ENCODE data around the gene TSPAN18.

The TSPAN18 gene

DNA sequence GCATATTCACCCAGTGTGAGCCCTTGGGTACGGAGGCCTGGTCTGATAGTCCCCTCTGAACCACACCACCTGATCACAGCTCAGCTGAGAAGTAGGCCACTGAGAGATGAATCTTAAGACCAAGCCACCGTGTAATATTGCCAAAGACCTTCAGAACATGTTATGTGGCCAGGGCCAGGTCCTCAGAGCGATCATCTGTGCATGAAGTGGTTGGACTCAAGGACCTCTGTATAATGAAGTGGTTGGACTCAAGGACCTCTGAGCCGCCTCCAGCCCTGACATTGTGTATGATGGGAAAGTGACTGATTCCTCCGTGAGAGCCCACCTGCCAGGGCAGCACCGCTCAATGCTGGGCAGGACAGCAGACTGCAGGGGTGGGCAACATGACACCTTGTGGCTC, 153.7 kb downstream of the TSPAN18 start:
- Histone ChIP-seq H3K4me3 (ENCODE audit: insufficient read depth, low read depth, low read length, poor library complexity, severe bottlenecking) (no peak overlapping the region), H3K36me3 (ENCODE audit: control insufficient read depth, insufficient read depth, low read length) (peaks cover 10% of the 10 kb centered on the region), H3K4me1 (ENCODE audit: control insufficient read depth, insufficient read depth, low read length, poor library complexity, severe bottlenecking) (peaks cover 4% of the 10 kb centered on the region), H3K9me3 (ENCODE audit: control insufficient read depth, low read length) (no peaks in the 10 kb centered on the region), H3K27me3 (replicated peaks; ENCODE audit: control insufficient read depth, insufficient read depth, low read length, poor library complexity, severe bottlenecking) (no peaks in the 10 kb centered on the region), H3K27ac (ENCODE audit: insufficient read depth, low read length, poor library complexity, severe bottlenecking) (no peak overlapping the region)
- no peak for DNase-seq

DNA sequence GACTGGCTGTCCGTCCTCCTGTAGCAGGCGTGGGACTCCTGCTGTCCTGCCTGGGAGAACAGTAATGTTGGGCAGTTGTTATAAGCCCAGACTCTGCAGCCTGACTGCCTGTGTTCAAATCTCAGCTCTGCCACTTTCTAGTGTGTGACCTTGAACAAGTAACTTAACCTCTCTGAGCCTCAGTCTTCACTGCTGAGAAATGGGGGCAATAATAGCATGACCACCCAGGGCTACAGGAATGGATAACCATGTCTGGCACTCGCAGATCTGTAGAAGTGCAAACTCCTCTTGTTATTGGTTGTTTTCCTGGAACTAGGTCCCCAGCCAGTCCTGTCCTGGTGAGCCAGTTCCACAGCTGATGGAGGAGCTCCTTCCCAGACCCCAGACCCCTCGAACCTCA, 154.2 kb downstream of the TSPAN18 start:
- H3K36me3 ChIP-seq (ENCODE audit: control insufficient read depth, insufficient read depth, low read length) = peaks cover 8% of the 10 kb centered on the region
- H3K9me3 ChIP-seq (ENCODE audit: control insufficient read depth, low read length) = no peaks in the 10 kb centered on the region
- H3K4me1 ChIP-seq (ENCODE audit: control insufficient read depth, insufficient read depth, low read length, poor library complexity, severe bottlenecking) = peaks cover 4% of the 10 kb centered on the region
- H3K27ac ChIP-seq (ENCODE audit: insufficient read depth, low read length, poor library complexity, severe bottlenecking) = no peak overlapping the region
- H3K4me3 ChIP-seq (ENCODE audit: insufficient read depth, low read depth, low read length, poor library complexity, severe bottlenecking) = no peak overlapping the region
- H3K27me3 ChIP-seq (replicated peaks; ENCODE audit: control insufficient read depth, insufficient read depth, low read length, poor library complexity, severe bottlenecking) = no peaks in the 10 kb centered on the region
- no peak for DNase-seq

DNA sequence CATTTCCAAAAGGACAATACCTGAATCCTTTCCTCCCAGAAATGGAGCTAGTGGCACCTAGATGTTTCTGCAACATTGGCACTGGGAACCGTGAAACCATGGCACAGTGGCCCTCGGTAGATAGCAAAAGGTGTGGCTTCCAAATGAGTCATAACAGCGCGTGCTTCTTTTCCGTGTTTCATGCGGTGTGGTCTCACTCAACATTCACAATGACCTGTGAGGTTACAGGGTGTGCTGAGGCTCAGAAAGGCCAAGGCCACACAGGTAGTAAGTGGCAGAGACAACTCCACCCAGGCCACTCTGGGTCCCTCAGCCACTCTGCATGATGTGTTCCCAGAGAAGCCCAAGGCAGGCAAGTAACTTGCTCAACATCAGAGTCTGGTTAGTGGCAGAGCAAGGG, 156.5 kb downstream of the TSPAN18 start:
- Histone ChIP-seq H3K27ac (ENCODE audit: insufficient read depth, low read length, poor library complexity, severe bottlenecking) (no peak overlapping the region), H3K27me3 (replicated peaks; ENCODE audit: control insufficient read depth, insufficient read depth, low read length, poor library complexity, severe bottlenecking) (no peaks in the 10 kb centered on the region), H3K4me3 (ENCODE audit: insufficient read depth, low read depth, low read length, poor library complexity, severe bottlenecking) (no peak overlapping the region), H3K9me3 (ENCODE audit: control insufficient read depth, low read length) (no peaks in the 10 kb centered on the region), H3K4me1 (ENCODE audit: control insufficient read depth, insufficient read depth, low read length, poor library complexity, severe bottlenecking) (peaks cover 4% of the 10 kb centered on the region), H3K36me3 (ENCODE audit: control insufficient read depth, insufficient read depth, low read length) (peaks cover 6% of the 10 kb centered on the region)
- no peak for DNase-seq

DNA sequence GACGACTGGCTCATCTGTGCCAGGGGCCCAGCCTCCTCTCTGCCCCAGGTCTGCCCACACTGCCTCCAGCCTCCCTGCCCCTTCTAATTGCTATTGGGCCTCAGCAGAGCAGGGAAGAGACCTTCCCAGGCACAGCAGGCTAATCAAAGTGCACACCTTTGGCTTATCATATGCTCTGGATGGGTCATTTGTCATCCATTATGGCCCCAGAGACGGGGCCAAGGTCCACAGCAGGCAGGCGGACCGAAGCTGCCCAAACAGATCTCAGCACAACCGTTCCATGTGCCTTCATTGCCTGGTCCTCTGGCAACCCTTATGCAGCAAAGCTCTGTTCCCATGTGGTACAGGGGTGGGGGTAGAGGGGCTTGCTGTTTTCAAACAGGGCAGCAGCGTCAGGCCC, 157.3 kb downstream of the TSPAN18 start:
- Histone ChIP-seq H3K4me1 (ENCODE audit: control insufficient read depth, insufficient read depth, low read length, poor library complexity, severe bottlenecking) (peaks cover 4% of the 10 kb centered on the region), H3K4me3 (ENCODE audit: insufficient read depth, low read depth, low read length, poor library complexity, severe bottlenecking) (no peak overlapping the region), H3K36me3 (ENCODE audit: control insufficient read depth, insufficient read depth, low read length) (peaks cover 6% of the 10 kb centered on the region), H3K27me3 (replicated peaks; ENCODE audit: control insufficient read depth, insufficient read depth, low read length, poor library complexity, severe bottlenecking) (no peaks in the 10 kb centered on the region), H3K9me3 (ENCODE audit: control insufficient read depth, low read length) (no peaks in the 10 kb centered on the region), H3K27ac (ENCODE audit: insufficient read depth, low read length, poor library complexity, severe bottlenecking) (no peak overlapping the region)
- no peak for DNase-seq

DNA sequence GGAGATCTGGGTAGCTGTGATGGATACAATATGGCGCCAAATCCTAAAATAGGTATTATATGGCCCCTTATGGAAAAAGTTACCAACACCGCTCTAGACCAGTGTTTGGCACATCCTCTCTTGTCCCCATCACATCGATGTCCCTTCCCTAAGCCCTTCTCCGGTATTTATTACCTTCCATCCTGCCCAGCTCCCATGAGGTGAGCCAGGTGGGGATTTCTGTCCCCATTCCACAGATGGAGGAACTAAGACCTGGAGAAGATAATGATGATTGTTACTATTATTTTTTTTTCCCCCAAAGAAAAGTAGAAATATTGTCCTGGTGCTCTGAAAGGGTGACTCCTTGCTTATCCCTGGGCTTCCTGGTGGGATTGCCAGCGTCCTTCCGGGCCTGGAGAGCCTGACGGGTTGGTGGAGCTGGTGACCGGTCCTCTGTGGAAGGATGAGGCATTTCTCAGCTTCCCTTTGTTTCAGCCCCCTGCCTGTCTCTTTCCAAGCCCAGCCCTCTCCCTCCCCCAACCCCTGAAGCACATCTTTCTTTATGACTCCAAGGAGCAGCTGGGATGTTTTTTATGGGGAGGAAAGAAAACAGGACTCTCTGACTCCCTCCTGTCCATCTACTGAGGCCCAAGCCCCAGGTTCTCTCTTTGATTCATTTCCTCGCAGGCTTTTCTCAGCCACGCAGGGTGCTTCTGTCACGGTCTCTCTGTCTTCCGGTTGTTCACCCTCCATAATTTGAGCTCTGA, 158.5 kb downstream of the TSPAN18 start:
- Histone ChIP-seq H3K9me3 (ENCODE audit: control insufficient read depth, low read length) (no peaks in the 10 kb centered on the region), H3K27ac (ENCODE audit: insufficient read depth, low read length, poor library complexity, severe bottlenecking) (no peak overlapping the region), H3K4me3 (ENCODE audit: insufficient read depth, low read depth, low read length, poor library complexity, severe bottlenecking) (no peak overlapping the region), H3K4me1 (ENCODE audit: control insufficient read depth, insufficient read depth, low read length, poor library complexity, severe bottlenecking) (peaks cover 4% of the 10 kb centered on the region), H3K27me3 (replicated peaks; ENCODE audit: control insufficient read depth, insufficient read depth, low read length, poor library complexity, severe bottlenecking) (no peaks in the 10 kb centered on the region), H3K36me3 (ENCODE audit: control insufficient read depth, insufficient read depth, low read length) (peaks cover 6% of the 10 kb centered on the region)
- no peak for DNase-seq

DNA sequence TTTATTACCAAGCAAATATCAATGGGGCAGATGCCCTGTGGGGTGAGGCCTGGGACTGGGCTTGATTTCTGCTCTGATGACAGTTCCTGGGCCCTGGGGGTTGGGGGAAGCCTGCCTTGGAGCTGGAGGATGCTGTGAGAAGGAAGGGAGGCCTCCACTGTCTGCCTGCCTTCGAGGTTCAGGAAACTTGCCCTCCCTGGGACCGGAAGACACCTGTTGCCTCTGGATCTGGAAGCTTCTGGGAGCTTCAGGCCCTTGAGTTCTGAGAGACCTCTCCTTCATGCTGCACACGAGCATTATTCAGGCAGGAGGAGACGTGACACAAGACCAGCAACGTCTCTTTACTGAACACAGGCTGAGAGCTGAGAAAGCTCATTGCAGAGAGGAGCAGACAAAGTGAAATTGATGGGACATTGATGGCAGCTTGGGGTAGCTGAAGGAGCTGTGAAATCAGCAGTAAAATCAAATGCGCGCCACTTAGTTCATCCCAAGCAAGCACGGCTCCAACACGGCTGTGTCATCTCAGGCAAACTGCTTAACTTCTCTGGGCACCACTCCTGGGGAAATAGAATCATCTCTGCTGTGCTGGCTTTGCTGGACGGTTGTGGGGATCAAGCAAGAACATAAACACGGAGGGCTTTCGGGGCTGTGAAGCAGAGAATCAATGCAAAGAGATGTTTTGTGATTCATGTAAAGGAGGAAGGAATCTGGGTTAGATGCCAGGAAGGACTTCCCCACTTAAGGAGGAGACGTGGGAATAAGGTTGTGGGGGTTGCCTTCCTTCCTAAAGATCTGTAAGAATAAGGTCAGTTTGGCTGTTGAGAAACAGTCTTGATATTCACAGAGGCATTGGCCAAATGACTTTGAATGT, 159.4 kb downstream of the TSPAN18 start:
- no peak overlapping the region for H3K4me3 ChIP-seq (ENCODE audit: insufficient read depth, low read depth, low read length, poor library complexity, severe bottlenecking)
- no peaks in the 10 kb centered on the region for H3K27me3 ChIP-seq (replicated peaks; ENCODE audit: control insufficient read depth, insufficient read depth, low read length, poor library complexity, severe bottlenecking)
- H3K9me3 ChIP-seq (ENCODE audit: control insufficient read depth, low read length) = no peaks in the 10 kb centered on the region
- H3K27ac ChIP-seq (ENCODE audit: insufficient read depth, low read length, poor library complexity, severe bottlenecking) = no peak overlapping the region
- no peak for DNase-seq
- peaks cover 4% of the 10 kb centered on the region for H3K4me1 ChIP-seq (ENCODE audit: control insufficient read depth, insufficient read depth, low read length, poor library complexity, severe bottlenecking)
- peaks cover 6% of the 10 kb centered on the region for H3K36me3 ChIP-seq (ENCODE audit: control insufficient read depth, insufficient read depth, low read length)

DNA sequence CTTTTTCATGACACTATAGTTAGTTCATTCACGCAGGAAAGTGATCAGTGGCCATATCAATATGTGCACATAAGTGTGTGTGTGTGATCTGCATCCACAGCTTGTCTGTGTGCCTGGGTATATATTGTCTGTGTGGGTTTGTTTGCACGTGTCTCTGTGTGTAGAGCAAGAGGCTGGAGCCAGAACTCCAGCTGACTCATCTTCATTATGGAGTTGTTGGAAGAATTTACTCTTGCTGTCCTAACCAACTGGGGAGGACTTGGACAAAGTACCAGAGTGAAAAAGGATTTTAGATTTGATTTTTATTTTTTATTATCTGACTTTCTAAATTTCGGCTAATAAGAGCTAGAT, 160.0 kb downstream of the TSPAN18 start:
- H3K4me3 ChIP-seq (ENCODE audit: insufficient read depth, low read depth, low read length, poor library complexity, severe bottlenecking) = no peak overlapping the region
- H3K27me3 ChIP-seq (replicated peaks; ENCODE audit: control insufficient read depth, insufficient read depth, low read length, poor library complexity, severe bottlenecking) = no peaks in the 10 kb centered on the region
- H3K36me3 ChIP-seq (ENCODE audit: control insufficient read depth, insufficient read depth, low read length) = peaks cover 6% of the 10 kb centered on the region
- DNase-seq = no peak
- H3K27ac ChIP-seq (ENCODE audit: insufficient read depth, low read length, poor library complexity, severe bottlenecking) = no peak overlapping the region
- H3K4me1 ChIP-seq (ENCODE audit: control insufficient read depth, insufficient read depth, low read length, poor library complexity, severe bottlenecking) = peaks cover 3% of the 10 kb centered on the region
- no peaks in the 10 kb centered on the region for H3K9me3 ChIP-seq (ENCODE audit: control insufficient read depth, low read length)

DNA sequence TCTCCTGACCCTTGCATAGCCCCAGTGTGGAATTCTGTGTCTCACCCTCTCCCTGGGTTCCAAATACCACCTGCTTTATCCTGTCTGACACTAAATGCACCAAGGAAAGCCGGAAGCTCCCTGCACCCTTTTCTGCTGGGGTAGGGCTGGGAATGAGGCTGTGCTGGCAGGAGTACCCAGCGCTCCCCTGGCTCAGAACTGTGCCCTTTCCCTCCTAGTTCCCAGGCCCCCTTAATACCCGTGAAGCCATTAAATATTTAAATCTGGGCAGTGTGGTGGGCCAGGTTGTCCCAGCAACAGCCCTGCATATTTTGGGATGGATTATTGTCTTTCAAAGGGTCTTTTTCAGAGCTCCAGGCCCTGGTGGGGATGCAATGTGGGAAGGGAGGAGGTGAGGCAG, 160.9 kb downstream of the TSPAN18 start:
- Histone ChIP-seq H3K4me3 (ENCODE audit: insufficient read depth, low read depth, low read length, poor library complexity, severe bottlenecking) (no peak overlapping the region), H3K9me3 (ENCODE audit: control insufficient read depth, low read length) (no peaks in the 10 kb centered on the region), H3K27ac (ENCODE audit: insufficient read depth, low read length, poor library complexity, severe bottlenecking) (no peak overlapping the region), H3K27me3 (replicated peaks; ENCODE audit: control insufficient read depth, insufficient read depth, low read length, poor library complexity, severe bottlenecking) (no peaks in the 10 kb centered on the region), H3K36me3 (ENCODE audit: control insufficient read depth, insufficient read depth, low read length) (no peaks in the 10 kb centered on the region), H3K4me1 (ENCODE audit: control insufficient read depth, insufficient read depth, low read length, poor library complexity, severe bottlenecking) (no peaks in the 10 kb centered on the region)
- DNase-seq = no peak

DNA sequence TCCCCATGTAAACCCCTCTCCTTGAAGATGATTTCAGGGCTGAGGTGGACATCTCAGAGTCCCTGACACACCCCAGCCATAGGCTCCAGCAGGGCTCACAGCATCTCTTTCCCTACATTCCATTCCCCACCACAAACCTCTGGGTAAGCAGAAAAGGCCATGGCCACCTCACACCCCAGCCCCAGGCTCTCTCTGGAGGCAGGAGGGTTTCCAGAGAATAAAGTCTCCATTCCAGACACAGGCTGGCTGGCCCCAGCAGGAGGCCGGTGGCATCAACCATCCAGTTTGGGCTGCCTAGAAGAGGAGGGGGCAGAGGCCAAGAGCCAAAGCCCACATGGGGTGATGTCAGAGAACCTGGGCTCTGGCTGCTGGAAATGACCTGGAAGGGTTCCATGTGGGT, 162.5 kb downstream of the TSPAN18 start:
- no peak for DNase-seq
- no peaks in the 10 kb centered on the region for H3K36me3 ChIP-seq (ENCODE audit: control insufficient read depth, insufficient read depth, low read length)
- H3K27ac ChIP-seq (ENCODE audit: insufficient read depth, low read length, poor library complexity, severe bottlenecking) = no peak overlapping the region
- H3K9me3 ChIP-seq (ENCODE audit: control insufficient read depth, low read length) = no peaks in the 10 kb centered on the region
- H3K4me3 ChIP-seq (ENCODE audit: insufficient read depth, low read depth, low read length, poor library complexity, severe bottlenecking) = no peak overlapping the region
- no peaks in the 10 kb centered on the region for H3K4me1 ChIP-seq (ENCODE audit: control insufficient read depth, insufficient read depth, low read length, poor library complexity, severe bottlenecking)
- H3K27me3 ChIP-seq (replicated peaks; ENCODE audit: control insufficient read depth, insufficient read depth, low read length, poor library complexity, severe bottlenecking) = no peaks in the 10 kb centered on the region

DNA sequence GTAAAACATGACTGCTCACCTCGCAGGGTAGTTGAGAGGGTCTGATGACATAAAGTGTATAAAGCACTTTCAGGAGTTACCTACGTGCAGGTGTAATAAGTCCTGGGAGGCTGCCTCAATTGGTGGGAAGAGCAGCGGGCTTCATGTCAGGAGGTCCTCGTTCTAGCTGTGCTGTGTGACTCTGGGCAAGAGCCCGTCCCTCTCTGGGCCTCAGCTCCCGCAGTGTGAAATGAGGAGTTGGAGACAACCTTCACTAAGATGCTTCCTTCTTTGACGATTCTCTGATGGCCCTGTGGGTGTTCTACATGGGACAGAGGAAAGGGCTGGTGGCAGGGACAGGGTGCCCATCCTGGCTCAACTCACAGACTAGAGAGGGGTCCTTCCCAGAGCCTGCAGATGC, 166.1 kb downstream of the TSPAN18 start:
- Histone ChIP-seq H3K9me3 (ENCODE audit: control insufficient read depth, low read length) (no peaks in the 10 kb centered on the region), H3K4me3 (ENCODE audit: insufficient read depth, low read depth, low read length, poor library complexity, severe bottlenecking) (no peak overlapping the region), H3K36me3 (ENCODE audit: control insufficient read depth, insufficient read depth, low read length) (peaks cover 6% of the 10 kb centered on the region), H3K4me1 (ENCODE audit: control insufficient read depth, insufficient read depth, low read length, poor library complexity, severe bottlenecking) (no peaks in the 10 kb centered on the region), H3K27me3 (replicated peaks; ENCODE audit: control insufficient read depth, insufficient read depth, low read length, poor library complexity, severe bottlenecking) (no peaks in the 10 kb centered on the region), H3K27ac (ENCODE audit: insufficient read depth, low read length, poor library complexity, severe bottlenecking) (no peak overlapping the region)
- DNase-seq = no peak

Measured in effector memory CD4-positive, alpha-beta T cell (primary cell).